GM06990 (cell line): ENCODE measurements around the gene SOD3.

Experiments
- DNase-seq: peaks from one replicate; pipeline ENCODE4 v3.0.0-alpha.2; 2011; ENCODE audit not compliant: insufficient read length; ENCODE audit errors: extremely low read depth
- H3K27me3 ChIP-seq: replicated peaks from 2 replicates; pipeline ENCODE4 v1.6.0; 2011; ENCODE audit warnings: low read length; ENCODE audit not compliant: control insufficient read depth, insufficient read depth
- H3K36me3 ChIP-seq: 2 replicates; pipeline ENCODE4 v1.5.1; 2011; ENCODE audit warnings: low read length; ENCODE audit not compliant: control insufficient read depth, insufficient read depth
- H3K4me3 ChIP-seq: replicated peaks from 2 replicates; pipeline ENCODE4 v1.5.1; 2011; ENCODE audit warnings: low read depth, mild to moderate bottlenecking, control low read depth, low read length
- CTCF ChIP-seq: IDR thresholded peaks from 2 replicates; pipeline ENCODE4 v1.5.1; 2011; ENCODE audit warnings: low read length, control low read depth, mild to moderate bottlenecking, inconsistent platforms; ENCODE audit not compliant: insufficient read depth, poor library complexity, severe bottlenecking

Gene SOD3

GRCh38 chr4:24843096-24843495, 47.7 kb downstream of the SOD3 start:
- TF ChIP-seq CTCF: no peak
- no peaks in the 10 kb centered on the region for H3K27me3 ChIP-seq
- no peak overlapping the region for H3K4me3 ChIP-seq
- H3K36me3 ChIP-seq: no peaks in the 10 kb centered on the region
- DNase-seq: no peak

- Histone ChIP-seq H3K27me3 (no peaks in the 10 kb centered on the region), H3K4me3 (no peak overlapping the region), H3K36me3 (no peaks in the 10 kb centered on the region)
- no peak for DNase-seq
- no peak for TF ChIP-seq CTCF
Measured at GRCh38 chr4:24845132-24845531, 49.8 kb downstream of the SOD3 start.

GRCh38 chr4:24845902-24846301, 50.5 kb downstream of the SOD3 start:
- TF ChIP-seq CTCF: no peak
- H3K4me3 ChIP-seq: no peak overlapping the region
- H3K36me3 ChIP-seq: no peaks in the 10 kb centered on the region
- no peaks in the 10 kb centered on the region for H3K27me3 ChIP-seq
- no peak for DNase-seq

GRCh38 chr4:24846716-24847115, 51.3 kb downstream of the SOD3 start:
- no peak for TF ChIP-seq CTCF
- no peak overlapping the region for H3K4me3 ChIP-seq
- DNase-seq: no peak
- no peaks in the 10 kb centered on the region for H3K36me3 ChIP-seq
- H3K27me3 ChIP-seq: no peaks in the 10 kb centered on the region

GRCh38 chr4:24849351-24849750, 54.0 kb downstream of the SOD3 start:
- no peak overlapping the region for H3K4me3 ChIP-seq
- no peaks in the 10 kb centered on the region for H3K36me3 ChIP-seq
- TF ChIP-seq CTCF: no peak

GRCh38 chr4:24849756-24850155, 54.4 kb downstream of the SOD3 start:
- no peak overlapping the region for H3K4me3 ChIP-seq
- H3K27me3 ChIP-seq: no peaks in the 10 kb centered on the region
- H3K36me3 ChIP-seq: no peaks in the 10 kb centered on the region
- no peak for TF ChIP-seq CTCF
- DNase-seq: no peak

More at GRCh38 chr4:24849351-24849750, 54.0 kb downstream of the SOD3 start:
- DNase-seq: no peak
- H3K27me3 ChIP-seq: no peaks in the 10 kb centered on the region
